DND-41 (cell line): ENCODE data around the gene C11orf98.

Experiments
- EZH2 ChIP-seq: IDR thresholded peaks from 3 replicates; pipeline ENCODE4 v1.6.1; 2012; ENCODE audit warnings: borderline replicate concordance, low read depth, mild to moderate bottlenecking, moderate library complexity, low read length, inconsistent platforms; ENCODE audit not compliant: severe bottlenecking
- TF ChIP-seq, protein P1 (sequence below): IDR thresholded peaks from 2 replicates; pipeline ENCODE4 v1.5.1; 2012; ENCODE audit warnings: borderline replicate concordance, low read length, moderate library complexity, mild to moderate bottlenecking; ENCODE audit not compliant: poor library complexity, severe bottlenecking; ENCODE audit errors: extremely low read depth

DNA sequence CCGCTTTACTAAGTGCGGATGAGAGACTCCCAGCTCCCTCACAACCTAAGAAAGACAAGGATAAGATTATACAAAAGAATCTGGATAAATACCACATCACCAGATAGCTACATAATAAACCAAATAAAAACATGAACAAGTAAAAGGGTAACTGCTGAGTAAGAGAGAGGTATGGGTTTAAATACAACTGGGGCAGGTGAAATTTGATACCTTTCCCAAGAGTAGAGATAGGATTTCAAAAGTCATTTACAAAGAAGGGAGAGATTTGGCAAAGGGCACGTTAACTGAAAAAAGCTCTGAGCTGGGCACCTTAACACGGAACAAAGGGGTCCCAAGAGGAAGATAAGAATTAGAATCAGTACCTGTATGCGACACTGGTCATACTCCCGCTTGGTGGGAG lies 12.1 kb upstream of the C11orf98 start:
- TF ChIP-seq, protein P1, sequence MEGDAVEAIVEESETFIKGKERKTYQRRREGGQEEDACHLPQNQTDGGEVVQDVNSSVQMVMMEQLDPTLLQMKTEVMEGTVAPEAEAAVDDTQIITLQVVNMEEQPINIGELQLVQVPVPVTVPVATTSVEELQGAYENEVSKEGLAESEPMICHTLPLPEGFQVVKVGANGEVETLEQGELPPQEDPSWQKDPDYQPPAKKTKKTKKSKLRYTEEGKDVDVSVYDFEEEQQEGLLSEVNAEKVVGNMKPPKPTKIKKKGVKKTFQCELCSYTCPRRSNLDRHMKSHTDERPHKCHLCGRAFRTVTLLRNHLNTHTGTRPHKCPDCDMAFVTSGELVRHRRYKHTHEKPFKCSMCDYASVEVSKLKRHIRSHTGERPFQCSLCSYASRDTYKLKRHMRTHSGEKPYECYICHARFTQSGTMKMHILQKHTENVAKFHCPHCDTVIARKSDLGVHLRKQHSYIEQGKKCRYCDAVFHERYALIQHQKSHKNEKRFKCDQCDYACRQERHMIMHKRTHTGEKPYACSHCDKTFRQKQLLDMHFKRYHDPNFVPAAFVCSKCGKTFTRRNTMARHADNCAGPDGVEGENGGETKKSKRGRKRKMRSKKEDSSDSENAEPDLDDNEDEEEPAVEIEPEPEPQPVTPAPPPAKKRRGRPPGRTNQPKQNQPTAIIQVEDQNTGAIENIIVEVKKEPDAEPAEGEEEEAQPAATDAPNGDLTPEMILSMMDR, result no peak
- no peak for TF ChIP-seq EZH2
